Epithelial cell of proximal tubule (primary cell): Measurements from ENCODE around the gene F10. TPM values are rescaled to one million over a fixed set of nuclear protein-coding genes. Genes with fewer than 3 reads are reported as not detected.
A peak's percentile ranks its signal among the peaks of the same experiment; 100 is the strongest.
"Not testable (repeated sequence)": the region's sequence is repeated elsewhere in the genome, so short reads cannot be mapped to it uniquely, and the experiment has no call there.

Experiments
- DNase-seq: peaks from one replicate; pipeline ENCODE4 v3.0.0-alpha.2; 2011; ENCODE audit warnings: low read depth
- H3K4me3 ChIP-seq: 2 replicates; pipeline ENCODE4 v1.5.1; 2011; ENCODE audit warnings: low read depth, mild to moderate bottlenecking, low read length
- CTCF ChIP-seq: conservative IDR thresholded peaks from 2 replicates; pipeline ENCODE4 v1.5.1; 2012; ENCODE audit warnings: low read depth, mild to moderate bottlenecking, low read length
- total RNA-seq: library from RNA; depleted of rRNA; stranded (reverse); fragments of >200 nt; gene quantifications from 2 replicates; pipeline ENCODE4 v1.2.3, GENCODE V29; 2015

Gene F10
- total RNA-seq, 1 donor from 2014 or later: 0.12 TPM

- peak overlapping the region; percentile 4 for H3K4me3 ChIP-seq
- TF ChIP-seq CTCF: no peak
- DNase-seq: no peak
These were observed 12.3 kb upstream of the F10 start for GRCh38 chr13:113110048-113110851.

GRCh38 chr13:113110852-113111315 is 11.7 kb upstream of the F10 start:
- H3K4me3 ChIP-seq: no peak overlapping the region
- DNase-seq: no peak
- no peak for TF ChIP-seq CTCF

- DNase-seq, H3K4me3 ChIP-seq: not testable (repeated sequence)
These were observed 10.8 kb upstream of the F10 start for GRCh38 chr13:113111821-113112220.

GRCh38 chr13:113112475-113112874 is 10.1 kb upstream of the F10 start:
- H3K4me3 ChIP-seq, DNase-seq: not testable (repeated sequence)

GRCh38 chr13:113112893-113113845 is 9.4 kb upstream of the F10 start:
- no peak for DNase-seq
- no peak for TF ChIP-seq CTCF
- H3K4me3 ChIP-seq: no peak overlapping the region

- no peak for DNase-seq
- TF ChIP-seq CTCF: no peak
- no peak overlapping the region for H3K4me3 ChIP-seq
These were observed 8.7 kb upstream of the F10 start for GRCh38 chr13:113113846-113114271.

- no peak overlapping the region for H3K4me3 ChIP-seq
- no peak for TF ChIP-seq CTCF
- DNase-seq: no peak
These were observed 7.9 kb upstream of the F10 start for GRCh38 chr13:113114511-113115362.
